AG10803 (cell line): ENCODE measurements around the gene LIMS1.
"Not testable (repeated sequence)": the region's sequence is repeated elsewhere in the genome, so short reads cannot be mapped to it uniquely, and the experiment has no call there.

Experiments
- DNase-seq: peaks from one replicate; pipeline ENCODE4 v3.0.0; 2010; ENCODE audit warnings: low read depth
- H3K4me3 ChIP-seq: 2 replicates; pipeline ENCODE4 v1.5.1; 2011; ENCODE audit warnings: mild to moderate bottlenecking, low read length, control low read depth
- TF ChIP-seq, protein P1 (sequence below): conservative IDR thresholded peaks from 2 replicates; pipeline ENCODE4 v1.5.1; 2011; ENCODE audit warnings: mild to moderate bottlenecking, low read length, control low read depth, inconsistent platforms

Gene LIMS1

GRCh38 chr2:108542071-108542470, 7.8 kb downstream of the LIMS1 start:
- peak; percentile 81 for DNase-seq
- TF ChIP-seq, protein P1, sequence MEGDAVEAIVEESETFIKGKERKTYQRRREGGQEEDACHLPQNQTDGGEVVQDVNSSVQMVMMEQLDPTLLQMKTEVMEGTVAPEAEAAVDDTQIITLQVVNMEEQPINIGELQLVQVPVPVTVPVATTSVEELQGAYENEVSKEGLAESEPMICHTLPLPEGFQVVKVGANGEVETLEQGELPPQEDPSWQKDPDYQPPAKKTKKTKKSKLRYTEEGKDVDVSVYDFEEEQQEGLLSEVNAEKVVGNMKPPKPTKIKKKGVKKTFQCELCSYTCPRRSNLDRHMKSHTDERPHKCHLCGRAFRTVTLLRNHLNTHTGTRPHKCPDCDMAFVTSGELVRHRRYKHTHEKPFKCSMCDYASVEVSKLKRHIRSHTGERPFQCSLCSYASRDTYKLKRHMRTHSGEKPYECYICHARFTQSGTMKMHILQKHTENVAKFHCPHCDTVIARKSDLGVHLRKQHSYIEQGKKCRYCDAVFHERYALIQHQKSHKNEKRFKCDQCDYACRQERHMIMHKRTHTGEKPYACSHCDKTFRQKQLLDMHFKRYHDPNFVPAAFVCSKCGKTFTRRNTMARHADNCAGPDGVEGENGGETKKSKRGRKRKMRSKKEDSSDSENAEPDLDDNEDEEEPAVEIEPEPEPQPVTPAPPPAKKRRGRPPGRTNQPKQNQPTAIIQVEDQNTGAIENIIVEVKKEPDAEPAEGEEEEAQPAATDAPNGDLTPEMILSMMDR = no peak
- H3K4me3 ChIP-seq = no peak overlapping the region

DNA sequence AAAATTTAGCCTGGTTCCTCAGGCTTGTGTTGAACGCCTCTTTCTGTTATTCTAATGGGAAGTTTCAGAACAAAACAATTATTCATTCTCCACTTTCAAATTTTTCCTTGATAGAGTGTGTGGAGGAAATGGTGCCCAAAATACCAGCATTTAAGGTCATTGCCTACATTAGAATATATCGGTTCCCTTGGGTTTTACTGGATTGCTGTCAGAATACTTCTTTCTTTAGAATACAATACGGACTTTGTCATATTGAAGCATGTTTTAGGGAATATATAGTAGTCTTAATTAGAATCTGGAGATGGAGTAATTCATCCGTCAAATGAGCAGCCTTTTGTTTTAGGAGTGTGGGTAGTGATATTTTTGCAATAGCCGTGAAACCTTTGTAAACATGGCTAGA, 13.3 kb downstream of the LIMS1 start:
- no peak overlapping the region for H3K4me3 ChIP-seq
- no peak for DNase-seq
- TF ChIP-seq, protein P1 = no peak

- no peak overlapping the region for H3K4me3 ChIP-seq
- TF ChIP-seq, protein P1 = no peak
- DNase-seq = peak; percentile 35
Observed at GRCh38 chr2:108548208-108549003, 14.1 kb downstream of the LIMS1 start.

GRCh38 chr2:108552566-108552965, 18.3 kb downstream of the LIMS1 start:
- no peak overlapping the region for H3K4me3 ChIP-seq
- no peak for DNase-seq
- TF ChIP-seq, protein P1 = no peak

DNA sequence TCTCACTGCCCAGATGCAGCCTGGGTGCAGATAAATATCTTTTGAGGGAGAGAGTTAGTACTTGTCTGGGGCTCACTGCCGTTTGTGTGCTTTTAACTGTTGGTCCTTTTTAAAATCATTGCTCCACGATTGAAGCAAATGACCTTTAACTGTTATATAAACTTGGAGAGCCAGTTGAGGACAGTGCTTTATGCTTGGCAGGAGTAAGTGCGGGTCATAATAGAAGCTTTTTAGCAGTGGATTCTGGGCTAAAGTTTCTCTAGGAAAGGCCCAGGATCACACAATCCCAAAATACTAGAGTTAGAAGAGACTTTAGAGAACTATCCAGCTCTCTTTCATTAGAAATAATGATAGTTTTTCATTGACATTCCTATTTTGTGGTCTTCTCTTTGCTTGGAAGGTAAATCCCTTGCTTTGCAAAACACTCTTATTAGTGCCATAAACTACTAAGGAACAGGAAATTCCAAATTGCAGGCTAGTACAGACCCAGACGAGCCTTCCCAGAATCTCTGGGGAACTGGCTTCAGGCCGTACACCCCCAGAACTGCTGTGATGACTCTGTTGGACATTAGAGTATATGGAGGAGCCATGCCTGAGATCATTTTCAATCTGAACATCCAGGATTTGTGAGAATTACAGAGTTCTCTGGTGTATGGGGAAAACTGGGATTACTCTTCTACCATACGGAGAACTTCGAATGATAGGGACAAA, 19.1 kb downstream of the LIMS1 start:
- TF ChIP-seq, protein P1 = no peak
- no peak for DNase-seq

DNA sequence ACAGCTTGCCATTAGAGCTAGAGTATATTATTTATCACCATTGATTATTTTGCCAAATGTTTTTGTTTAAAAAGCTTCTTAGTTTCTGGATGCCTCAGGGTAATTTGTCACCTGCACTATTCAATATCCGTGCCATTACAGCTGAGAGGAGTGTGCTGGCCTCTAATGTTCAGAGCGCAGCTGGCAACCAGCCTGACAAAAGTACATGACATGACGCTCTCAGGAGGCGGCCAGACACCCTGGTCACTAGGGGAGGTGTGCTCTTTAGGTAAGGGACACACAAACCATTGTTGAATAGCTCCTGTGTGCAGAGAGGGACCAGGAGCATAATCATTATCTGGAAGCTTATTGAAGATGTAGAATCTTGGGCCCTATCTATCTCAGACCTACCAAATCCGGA, 20.3 kb downstream of the LIMS1 start:
- TF ChIP-seq, protein P1 = no peak
- no peak overlapping the region for H3K4me3 ChIP-seq
- DNase-seq = no peak

More for the DNA sequence above, 19.1 kb downstream of the LIMS1 start:
- no peak overlapping the region for H3K4me3 ChIP-seq

GRCh38 chr2:108555572-108555971, 21.3 kb downstream of the LIMS1 start:
- H3K4me3 ChIP-seq = no peak overlapping the region
- TF ChIP-seq, protein P1 = no peak
- no peak for DNase-seq

GRCh38 chr2:108556581-108556980, 22.3 kb downstream of the LIMS1 start:
- peak; percentile 60 for DNase-seq

More at GRCh38 chr2:108556581-108556980, 22.3 kb downstream of the LIMS1 start:
- not testable (repeated sequence) for H3K4me3 ChIP-seq
